Measurements from ENCODE around the gene PRDX5.

The PRDX5 gene

GRCh38 chr11:64290352-64291261 lies 27.3 kb upstream of the PRDX5 start:
- no peak for DNase-seq

GRCh38 chr11:64291262-64291751 lies 26.6 kb upstream of the PRDX5 start, which contains the start of gene KCNK4:
KCNK4 (plus strand) TSS chr11:64291302; CDS start chr11:64293019, 1,717 bp downstream.
- DNase-seq = no peak

DNA sequence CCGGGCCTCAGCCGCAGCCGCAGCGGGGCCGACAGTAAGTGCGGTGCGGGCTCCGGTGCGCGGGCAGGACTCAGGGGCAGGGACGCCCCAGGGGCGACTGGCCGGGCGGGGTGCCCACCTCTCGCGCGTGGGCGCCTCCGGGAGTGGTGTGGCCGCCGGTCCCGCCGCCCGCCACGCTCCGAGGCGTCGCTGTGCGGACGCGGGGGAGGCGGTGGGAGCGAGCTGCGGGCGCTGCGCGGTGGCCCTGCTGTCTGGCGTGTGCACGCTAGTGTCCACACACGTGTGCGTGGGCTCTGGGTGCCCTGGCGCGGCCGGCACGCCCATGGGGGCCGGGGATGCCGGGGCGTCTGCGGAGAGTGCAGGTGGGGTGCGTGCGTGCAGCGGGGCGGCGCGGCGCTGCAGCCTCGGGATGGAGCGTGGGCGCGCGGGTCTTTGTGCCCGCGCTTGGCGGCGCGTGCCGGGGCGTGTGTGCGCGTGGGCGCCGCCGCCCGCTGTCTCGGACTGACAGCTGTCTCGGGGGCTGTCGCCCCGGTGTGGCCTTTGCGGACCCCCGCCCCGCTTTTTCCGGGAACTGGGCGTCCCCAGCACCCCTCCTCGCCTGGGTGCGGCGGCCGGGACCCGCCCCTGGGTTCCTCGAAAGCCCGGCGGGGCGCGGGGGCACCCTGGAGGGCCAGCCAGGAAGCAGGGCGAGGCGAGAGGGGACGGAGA lies 26.0 kb upstream of the PRDX5 start:
- no peak for DNase-seq

DNA sequence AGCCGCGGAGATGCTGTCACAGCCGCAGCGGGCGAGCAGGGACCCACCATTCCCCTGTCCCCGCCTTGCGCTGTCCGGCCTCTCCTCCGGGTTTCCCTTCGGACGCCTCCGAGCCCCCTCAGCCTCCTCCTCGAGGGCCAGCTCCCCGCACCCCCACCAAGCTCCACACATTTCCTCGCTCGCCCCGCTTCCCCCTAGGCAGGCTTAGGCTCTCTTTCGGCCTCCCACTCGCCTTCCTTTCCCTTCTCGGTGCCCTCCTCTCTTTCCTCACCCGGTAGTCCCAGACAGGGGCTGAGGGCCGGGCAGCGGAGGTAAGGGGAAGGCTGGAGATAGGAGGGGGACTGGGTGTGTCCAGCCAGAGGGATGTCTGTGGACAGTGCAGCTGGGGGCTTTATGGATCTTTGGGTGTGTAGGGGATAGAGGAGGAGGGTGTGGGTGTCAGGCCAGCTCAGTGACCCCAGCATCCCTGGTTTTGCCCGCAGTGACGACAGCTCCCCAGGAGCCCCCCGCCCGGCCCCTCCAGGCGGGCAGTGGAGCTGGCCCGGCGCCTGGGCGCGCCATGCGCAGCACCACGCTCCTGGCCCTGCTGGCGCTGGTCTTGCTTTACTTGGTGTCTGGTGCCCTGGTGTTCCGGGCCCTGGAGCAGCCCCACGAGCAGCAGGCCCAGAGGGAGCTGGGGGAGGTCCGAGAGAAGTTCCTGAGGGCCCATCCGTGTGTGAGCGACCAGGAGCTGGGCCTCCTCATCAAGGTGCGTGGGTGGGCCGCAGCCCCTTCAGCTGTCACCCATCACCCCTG lies 25.3 kb upstream of the PRDX5 start:
- DNase-seq = no peak

DNA sequence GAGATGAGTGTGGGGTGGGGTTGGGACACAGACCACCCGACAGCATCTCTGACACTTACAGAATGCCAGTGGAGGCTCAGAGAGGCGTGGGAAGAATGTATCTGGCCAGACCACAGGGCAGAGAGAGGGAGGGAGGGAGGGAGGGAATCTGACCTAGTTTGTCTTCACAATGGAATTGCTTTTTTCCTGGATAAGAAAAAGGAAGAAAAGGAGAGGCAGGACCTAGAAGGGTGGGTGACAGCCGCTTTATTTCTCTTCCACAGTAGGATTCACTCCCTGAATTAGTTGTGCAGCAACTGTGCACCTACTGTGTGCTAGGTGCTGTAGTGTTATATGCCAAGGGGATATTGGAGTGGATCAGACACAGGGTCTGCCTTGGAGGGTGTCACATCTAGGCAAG lies 23.1 kb upstream of the PRDX5 start:
- no peak for DNase-seq

DNA sequence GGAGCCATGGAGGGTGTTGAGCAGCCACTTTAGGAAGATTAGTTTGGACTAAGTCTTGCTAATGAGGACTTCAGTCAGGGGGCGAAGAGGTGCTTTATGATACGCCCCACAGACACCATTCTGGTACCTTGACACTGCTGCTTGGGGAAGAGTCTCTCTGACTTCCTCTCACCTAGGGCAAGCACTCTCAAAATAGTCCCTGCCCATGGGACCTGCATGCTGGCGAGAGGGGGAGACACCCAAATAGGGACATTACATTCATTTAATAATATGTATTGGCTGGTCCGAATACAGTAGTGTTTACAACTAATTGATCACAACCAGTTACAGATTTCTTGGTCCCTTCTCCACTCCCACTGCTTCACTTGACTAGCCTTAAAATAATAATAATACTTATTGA lies 22.2 kb upstream of the PRDX5 start:
- no peak for DNase-seq

DNA sequence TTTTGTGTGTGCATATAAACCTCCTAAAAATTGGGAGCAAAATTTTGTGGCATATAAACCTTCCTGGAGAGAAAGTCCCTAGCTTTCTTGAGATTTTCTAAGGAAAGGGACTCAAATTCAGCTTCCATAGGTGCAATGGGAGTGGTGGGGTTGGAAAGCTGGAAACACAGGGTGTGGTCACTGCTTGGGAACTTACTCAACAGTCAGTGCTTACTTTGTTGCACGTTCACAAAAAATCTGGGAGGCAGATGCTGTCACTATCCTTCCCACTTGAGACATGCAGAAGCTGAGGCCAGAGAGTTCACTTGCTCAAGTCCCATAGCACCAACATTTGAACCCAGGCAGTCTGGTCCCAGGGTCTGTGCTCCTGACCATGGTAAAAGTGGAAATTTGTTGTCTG lies 21.7 kb upstream of the PRDX5 start:
- no peak for DNase-seq

DNA sequence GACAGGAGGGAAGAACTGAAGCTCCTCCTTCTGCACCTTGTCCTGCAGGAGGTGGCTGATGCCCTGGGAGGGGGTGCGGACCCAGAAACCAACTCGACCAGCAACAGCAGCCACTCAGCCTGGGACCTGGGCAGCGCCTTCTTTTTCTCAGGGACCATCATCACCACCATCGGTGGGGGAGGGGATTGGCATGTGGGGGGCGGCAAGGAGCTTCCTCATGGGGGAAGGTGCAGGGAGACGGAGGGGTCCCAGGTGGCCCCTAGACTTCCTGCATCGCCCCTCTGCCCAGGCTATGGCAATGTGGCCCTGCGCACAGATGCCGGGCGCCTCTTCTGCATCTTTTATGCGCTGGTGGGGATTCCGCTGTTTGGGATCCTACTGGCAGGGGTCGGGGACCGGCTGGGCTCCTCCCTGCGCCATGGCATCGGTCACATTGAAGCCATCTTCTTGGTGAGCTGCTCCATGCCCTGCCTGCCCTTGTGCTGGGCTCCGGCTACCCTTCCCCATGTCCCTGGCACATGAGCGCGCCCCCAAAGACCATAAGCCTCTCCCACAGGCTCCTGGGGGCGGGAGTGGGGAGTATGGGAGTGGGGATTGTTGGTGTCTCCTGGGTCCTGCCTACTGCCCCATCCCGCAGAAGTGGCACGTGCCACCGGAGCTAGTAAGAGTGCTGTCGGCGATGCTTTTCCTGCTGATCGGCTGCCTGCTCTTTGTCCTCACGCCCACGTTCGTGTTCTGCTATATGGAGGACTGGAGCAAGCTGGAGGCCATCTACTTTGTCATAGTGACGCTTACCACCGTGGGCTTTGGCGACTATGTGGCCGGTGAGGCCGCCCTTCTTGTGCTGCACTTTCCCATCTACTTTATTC lies 20.9 kb upstream of the PRDX5 start:
- DNase-seq = no peak

GRCh38 chr11:64297699-64298358 lies 20.1 kb upstream of the PRDX5 start:
- DNase-seq = no peak

DNA sequence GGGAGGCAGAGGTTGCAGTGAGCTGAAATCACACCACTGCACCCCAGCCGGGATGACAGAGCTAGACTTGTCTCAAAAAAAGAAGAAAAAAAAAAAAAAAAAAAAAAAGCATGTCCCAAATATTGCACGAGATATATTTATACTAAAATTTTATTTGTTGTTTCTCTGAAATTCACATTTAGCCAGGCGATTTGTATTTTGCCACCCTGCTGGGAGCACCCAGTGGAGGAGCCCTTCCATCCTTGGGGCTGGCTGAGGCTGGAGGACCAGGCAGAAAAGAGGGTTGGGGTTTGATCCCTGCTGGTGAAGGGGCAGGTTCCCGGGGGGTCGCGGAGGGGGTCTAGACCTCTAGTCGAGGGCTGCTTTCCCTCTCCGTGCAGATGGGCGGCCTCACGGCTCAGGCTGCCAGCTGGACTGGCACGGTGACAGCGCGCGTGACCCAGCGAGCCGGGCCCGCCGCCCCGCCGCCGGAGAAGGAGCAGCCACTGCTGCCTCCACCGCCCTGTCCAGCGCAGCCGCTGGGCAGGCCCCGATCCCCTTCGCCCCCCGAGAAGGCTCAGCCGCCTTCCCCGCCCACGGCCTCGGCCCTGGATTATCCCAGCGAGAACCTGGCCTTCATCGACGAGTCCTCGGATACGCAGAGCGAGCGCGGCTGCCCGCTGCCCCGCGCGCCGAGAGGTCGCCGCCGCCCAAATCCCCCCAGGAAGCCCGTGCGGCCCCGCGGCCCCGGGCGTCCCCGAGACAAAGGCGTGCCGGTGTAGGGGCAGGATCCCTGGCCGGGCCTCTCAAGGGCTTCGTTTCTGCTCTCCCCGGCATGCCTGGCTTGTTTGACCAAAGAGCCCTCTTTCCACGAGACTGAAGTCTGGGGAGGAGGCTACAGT lies 18.7 kb upstream of the PRDX5 start:
- DNase-seq = no peak

GRCh38 chr11:64299847-64300648 lies 17.9 kb upstream of the PRDX5 start, which contains the start of gene CATSPERZ:
CATSPERZ (plus strand) TSS chr11:64300358; CDS start chr11:64300411, 53 bp downstream.
- DNase-seq = no peak

- no peak for DNase-seq
Observed at GRCh38 chr11:64303109-64304031, 14.6 kb upstream of the PRDX5 start.

DNA sequence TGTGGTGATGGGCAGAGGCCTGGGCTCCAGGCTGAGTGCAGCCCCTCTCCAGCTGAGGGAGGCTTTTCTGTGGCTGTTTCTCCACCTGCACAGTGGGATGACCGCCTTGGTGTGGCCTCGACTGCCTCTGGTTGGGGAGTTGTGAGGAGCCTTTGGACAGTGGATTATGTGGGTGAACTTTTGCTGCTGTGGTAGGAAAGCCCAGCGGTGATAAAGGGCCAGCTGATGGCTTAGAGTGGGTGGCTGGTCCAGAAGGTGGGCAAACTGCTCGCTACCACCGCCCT lies 13.9 kb upstream of the PRDX5 start:
- no peak for DNase-seq

DNA sequence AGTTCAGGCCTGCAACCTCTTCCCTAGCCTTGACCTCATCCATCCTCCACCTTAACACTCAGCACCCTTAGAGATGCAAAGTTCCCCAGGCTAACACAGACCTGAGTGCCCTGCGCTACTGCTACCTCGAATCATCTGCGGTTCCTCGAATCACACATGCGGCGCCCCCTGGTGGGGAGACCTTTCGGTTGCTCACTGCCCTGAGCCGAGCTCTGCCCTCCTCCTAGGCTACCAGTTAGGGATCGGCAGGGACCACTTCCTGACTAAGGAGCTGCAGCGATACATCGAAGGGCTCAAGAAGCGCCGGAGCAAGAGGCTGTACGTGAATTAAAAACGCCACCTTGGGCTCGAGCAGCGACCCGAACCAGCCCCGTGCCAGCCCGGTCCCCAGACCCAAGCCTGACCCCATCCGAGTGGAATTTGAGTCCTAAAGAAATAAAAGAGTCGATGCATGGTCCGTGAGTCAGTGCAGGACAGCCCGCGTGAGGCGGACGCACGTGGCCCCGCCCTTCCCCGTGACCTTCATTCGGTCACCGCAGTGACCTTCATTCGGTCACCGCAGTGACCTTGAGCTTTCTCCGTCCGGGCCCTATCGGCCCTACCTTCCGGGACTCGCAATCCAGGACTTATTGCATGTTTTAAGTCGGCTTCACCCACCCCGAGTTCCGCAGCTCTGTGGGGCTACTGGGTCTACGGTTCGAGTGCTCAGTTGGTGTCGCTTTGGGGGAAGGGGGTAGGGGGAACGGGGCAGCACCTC lies 13.4 kb upstream of the PRDX5 start:
- DNase-seq = peak; percentile 89

DNA sequence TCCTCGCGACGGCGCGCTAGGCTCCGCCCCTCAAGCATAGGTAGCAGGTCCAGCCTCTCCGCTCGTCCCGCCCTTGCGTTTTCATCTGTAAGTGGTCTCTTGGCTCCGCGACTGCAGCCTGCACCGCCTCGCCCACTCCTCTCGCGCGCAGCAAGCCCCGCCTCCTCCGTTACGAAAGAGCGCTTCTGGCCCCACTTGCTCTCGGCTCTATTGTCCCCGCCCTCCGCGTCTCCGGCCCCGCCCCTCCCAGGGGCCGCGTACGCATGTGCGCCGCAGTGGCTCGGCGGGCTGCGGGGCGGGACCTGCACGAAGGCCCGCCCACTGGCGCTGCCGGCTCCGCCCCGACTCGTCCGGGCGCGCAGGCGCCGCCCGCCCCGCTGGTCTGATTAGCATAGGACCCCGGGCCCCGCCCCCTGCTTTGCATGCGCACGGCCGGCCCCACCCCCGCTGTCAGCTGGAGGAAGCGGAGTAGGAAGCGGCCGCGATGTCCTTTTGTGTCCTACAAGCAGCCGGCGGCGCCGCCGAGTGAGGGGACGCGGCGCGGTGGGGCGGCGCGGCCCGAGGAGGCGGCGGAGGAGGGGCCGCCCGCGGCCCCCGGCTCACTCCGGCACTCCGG lies 12.7 kb upstream of the PRDX5 start, which contains the start of gene ESRRA:
Gene ESRRA, plus strand, starts transcription at position 450 of the 616 bp plus-strand sequence. CDS start 1,656 bp downstream, outside the sequence.
- peak; percentile 97 for DNase-seq

DNA sequence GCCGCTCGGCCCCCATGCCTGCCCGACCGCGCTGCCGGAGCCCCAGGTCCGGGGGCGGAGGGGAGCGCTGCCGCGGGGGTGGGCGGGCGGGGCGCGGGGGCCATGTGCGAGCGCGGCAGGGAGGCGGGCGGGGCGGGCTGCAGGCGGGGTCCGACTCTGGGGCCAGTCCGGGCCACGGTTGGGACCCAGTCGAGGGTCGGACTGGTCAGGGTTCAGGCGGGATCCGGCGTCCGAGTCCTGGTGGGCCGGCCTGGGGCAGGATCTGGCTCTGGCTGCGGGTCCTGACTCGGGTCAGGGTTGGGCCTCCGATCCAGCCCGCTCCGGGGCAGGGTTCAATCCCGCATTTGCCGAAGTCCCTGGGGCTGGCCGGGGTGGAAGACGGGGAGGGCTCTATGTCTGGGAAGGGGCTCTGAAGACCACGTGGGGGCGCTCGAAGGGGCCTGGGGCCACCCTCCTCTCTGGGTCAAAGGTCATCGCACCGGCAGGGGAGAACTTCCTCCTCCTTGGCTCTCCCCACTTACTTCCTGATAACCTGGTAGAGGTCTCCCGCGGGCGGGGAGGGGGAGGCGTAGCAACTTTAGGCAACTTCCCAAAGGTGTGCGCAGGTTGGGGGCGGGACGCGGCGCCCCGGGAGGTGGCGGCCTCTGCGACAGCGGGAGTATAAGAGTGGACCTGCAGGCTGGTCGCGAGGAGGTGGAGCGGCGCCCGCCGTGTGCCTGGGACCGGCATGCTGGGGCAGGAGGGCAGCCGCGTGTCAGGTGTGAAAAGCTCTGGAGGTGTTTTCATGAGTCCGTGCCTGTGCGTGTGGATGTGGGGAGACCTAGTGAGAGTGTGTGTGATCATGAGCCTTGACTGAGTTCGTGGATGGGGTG lies 12.0 kb upstream of the PRDX5 start:
- DNase-seq = peak; percentile 46
